Activated CD8-positive, alpha-beta memory T cell treated with anti-CD3 and anti-CD28 coated beads, Interleukin-2, amount 50 U/mL, for 4 hours (primary cell): Measurements from ENCODE around the gene CHMP2B.
"Not testable (repeated sequence)": the region's sequence is repeated elsewhere in the genome, so short reads cannot be mapped to it uniquely, and the experiment has no call there.

Experiments used
- DNase-seq: peaks from one replicate; pipeline ENCODE4 v3.0.0-alpha.2; 2020

Gene CHMP2B

DNA sequence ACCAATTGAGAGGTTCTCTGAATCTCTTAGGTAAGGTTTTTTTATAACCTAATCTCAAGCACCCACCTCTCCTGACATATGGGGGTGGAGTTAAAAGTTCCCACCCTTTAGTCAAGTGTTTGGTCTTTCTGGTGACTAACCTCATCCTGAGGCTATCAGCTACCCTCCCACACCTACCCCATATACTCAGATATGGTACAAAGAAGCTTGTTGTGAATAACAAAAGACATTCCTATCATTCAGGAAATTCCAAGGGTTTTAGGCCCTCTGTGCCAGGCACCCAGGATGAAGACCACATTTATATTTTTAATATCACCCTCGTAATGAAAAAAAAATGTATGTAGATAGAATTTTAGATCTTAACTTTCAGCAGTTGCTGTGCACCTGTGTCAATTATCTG is 9.0 kb downstream of the CHMP2B start:
- no peak for DNase-seq

DNA sequence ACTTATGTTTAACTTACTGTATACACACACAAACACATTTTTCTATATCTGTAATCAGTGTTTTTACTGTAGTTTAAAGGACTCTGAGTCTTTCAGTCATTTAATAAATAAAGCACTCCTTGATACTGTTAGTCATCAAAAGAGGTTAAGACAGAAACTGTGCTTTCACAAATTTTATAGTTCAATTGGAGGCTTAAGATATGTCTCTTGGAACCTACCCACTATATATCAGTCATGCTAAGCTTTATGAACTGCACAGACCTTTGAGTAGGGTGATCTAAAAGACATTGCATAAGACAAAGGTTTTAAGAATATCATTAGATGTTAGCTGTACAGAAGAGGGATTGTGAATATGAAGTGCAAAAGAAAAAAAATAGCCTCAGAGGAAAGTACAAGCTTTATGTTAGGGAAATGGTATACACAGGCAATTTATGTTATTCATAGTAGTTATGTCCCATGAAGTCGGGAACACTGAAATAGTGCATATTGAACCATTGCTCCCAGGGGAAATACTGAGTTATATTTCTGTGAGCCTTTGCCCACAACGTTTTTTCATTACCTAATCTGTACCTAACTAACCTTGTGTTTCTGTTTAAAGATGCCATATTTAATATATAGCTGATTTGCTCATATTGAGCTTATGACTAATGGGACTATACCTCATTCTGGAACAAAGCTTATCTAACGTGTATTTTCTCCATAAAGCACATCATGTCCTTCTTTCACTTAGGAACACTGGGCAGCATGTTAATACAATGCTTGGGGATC is 19.7 kb downstream of the CHMP2B start:
- no peak for DNase-seq

DNA sequence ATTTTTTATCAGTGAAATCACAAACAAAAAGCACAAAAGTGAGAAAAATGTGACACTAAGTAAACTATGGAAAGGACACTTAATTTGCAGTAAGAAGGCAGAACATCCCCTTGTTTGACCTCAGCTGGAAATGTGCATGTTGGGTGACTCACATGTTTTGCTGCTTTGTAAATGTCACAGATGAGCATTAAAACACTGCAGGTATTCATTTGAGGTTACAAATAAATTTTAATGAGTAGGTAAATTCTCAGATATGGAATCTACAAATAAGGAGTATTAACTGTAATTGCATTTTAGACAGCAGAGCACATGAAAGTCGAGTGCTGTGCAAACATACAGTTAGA is 20.3 kb downstream of the CHMP2B start:
- no peak for DNase-seq

DNA sequence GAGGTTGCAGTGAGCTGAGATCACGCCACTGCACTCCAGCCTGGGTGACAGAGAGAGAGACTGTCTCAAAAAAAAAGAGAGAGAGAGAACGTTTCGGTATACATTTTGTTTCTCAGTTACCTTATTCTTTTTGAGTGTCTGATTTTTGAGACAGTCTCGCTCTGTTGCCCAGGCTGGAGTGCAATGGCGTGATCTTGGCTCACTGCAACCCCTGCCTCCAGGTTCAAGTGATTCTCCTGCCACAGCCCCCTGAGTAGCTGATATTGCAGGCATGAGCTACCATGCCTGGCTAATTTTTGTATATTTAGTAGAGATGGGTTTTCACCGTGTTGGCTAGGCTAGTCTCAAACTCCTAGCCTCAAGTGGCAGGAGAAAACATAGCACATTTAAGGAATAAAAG is 21.1 kb downstream of the CHMP2B start:
- DNase-seq: not testable (repeated sequence)

DNA sequence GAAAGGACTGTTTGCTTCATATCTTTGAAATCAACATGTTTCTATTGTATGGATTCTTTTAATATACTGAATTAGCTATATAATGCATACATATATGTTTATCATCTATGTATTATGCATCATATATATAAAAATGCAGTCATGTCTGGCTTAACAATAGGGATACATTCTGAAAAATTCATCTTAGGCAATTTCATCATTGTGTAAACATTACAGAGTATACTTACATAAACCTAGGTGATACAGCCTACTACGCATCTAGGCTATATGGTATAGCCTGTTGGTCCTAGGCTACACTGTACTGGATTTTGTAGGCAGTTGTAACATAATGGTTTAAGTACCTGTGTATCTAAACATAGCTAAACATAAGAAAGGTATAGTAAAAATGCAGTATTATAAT is 21.7 kb downstream of the CHMP2B start:
- no peak for DNase-seq

DNA sequence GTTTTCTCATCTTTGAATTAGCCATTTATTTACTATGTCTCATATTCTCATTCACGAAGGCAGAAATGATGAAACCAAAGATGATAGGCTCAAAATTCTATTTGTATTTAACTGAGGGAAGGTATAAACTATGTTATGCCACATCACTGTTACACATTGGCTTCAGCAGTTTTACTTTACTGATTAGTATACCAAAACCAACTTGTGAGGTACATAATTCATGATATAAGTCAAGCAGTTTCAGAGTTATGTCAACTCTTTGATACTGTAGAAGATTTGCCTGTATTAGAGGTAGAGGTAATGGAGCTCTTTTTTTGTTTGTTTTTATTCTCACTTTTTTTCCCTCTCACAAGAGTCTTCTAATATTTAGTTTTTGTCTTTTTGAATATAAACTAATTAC is 22.9 kb downstream of the CHMP2B start:
- DNase-seq: no peak

DNA sequence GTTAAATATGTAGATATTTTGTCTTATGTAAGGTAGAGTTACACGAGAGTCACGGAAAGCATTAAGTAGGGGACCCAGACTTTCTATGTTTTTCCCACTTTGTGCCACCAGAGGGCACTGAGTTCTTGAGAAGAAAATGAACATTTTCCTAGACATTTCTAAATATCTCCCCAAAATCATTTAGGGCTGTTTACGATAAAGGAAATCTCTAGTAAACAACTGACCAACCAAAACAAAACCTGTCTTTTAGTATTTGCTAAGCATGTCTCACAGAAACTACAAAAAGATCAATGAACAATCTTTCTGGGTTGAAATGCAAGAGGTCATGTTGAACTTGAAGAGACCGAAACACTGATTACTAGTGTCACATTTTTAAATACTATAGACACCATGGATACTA is 33.2 kb downstream of the CHMP2B start:
- DNase-seq: peak; percentile 29

DNA sequence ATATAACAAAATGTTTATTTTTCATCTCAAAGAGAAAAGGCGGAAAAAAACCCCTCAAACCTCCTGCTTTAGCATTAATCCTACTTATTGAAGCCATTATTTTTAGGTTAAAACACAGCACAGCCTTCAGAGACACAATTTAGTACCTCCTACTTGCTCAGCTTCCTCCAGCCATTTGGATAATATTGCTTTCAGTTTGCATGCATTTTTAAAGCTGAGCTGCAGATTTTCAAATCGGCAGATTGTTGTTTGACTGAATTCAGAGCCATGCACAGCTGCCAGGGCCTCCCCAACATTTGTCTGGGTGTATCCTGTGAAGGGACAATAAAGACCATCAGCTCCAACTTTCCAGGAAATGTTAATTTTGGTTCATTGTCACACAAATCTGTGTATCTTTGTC is 34.8 kb downstream of the CHMP2B start:
- DNase-seq: no peak

DNA sequence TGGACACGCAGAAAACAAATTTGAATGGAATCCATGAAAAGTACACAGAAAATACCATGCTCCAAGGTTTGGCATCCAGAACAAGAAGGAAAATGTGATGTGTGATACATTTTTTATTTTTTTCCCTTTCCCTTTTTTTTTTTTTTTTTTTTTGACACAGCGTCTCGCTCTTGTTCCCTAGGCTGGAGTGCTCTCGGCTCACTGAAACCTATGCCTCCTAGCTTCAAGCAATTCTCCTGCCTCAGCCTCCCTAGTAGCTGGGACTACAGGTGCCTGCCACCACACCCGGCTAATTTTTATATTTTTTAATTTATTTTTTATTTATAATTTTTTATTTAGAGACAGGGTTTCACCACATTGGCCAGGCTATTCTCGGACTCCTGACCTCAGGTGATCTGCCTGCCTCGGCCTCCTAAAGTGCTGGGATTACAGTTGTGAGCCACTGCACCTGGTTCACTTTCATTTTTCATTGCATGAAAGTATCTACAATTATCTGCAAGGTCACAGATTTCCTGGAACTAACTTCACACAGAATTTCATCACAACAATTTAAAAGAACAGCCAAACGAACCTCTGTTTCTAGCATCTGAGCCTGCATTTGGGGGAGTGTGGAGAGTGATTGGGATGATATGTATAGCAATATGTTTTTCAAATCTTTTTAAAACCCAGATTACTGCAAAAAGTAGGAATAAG is 41.0 kb downstream of the CHMP2B start:
- no peak for DNase-seq

DNA sequence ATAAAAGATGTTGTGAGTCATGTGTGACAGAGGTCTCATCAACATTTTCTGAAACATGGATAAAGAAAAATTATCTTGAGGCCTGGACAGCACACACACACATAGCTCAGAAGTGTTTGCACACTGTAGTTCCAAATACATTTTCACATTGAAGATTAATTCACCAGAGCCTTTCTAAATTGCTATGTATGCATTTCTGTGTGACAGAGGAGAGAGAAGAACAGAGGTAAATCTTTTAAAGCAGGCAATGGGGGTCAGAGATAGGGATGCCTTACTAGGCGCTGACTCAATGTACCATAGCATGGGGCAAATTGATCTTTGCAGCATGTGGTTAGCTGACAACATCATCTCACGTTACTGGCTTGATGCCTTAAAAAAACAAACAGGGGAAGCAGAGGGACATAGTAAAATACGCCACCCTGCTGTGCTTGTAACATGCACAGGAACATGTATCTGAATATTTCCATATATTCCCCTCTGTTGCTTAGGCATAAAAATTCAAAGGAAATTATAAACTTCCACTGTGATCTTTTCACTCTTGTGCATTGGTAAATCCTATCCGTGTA is 41.6 kb downstream of the CHMP2B start:
- no peak for DNase-seq

DNA sequence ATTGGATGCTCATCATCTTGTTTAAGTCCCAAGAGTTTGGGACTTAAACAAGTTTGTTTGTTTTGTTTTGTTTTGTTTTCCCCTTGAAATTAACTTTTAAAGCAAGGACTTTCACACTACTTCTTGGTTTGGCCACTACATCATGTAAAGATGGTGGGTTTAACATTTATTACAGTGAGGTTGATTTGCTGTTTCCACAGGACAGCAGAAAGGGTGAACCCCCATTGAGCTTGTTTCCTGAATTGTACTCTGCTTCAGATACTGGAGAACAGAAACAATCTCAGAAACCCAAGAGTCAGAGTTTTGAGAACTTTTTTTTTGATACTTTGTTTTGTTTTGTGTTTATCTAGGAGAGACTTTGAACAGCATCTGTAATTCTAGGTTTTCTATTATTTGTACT is 42.6 kb downstream of the CHMP2B start:
- no peak for DNase-seq

DNA sequence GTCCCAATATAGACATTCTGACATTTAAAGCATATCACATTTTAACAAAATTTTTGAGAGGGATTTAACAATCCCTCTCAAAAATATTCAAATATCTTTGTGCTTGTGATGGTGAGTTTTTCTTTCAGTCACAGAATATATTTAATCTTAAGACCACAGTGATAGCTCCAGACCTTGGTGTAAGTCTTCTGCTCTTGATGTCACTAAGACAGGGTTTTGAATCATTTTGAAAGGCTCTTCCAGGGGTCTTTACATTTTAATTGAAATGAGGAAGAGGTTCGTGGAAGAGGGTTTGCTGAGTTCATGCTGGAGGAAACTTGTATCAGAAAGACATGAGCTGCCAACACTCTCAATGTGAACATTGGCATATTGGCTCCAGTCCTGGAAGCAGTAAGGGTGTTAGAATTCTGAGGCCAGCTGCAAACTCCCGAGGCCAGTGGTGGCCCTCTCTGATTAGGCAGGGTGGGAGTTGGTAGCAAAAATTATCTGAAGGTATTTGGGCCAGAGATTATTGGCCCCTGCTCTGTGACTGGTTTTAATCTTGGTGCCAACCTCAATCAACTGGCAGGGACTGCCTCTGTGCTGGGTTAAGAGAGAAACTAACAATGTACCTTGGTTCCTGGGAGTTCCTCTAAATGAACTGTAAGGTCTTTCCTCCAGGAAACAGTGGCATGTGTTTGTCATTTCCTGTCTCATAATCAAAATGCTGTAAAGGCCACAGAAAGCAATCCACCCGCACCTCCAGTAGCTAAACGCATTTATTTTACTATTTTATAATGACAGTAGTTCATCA is 44.0 kb downstream of the CHMP2B start:
- DNase-seq: no peak

DNA sequence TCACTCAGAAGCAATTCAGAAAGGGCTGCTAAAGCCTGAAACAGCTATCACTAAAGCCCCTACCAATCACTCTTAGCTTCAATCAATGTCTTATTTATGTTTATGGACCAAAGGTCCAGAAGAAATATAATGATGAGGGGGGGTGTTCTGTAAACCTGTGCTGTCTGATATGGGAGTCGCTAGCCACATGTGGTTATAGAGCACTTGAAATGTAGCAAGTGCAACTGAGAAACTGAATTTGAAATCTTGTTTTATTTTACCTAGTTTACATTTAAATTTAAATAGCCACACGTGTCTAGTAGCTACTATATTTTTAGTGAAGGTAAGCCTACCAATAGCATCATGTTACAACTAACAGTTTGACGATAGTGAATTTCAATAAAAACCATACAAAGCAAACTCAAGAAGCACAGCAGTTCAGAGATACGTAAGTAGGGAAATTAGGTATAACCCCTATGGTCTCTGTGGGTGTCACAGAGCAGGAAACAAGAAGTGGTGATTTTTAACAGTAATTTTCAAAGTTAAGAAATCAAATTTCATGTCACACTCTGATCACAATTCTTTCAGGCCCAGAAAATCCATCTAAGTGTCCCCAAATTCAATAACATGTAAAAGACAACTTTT is 45.7 kb downstream of the CHMP2B start:
- no peak for DNase-seq

DNA sequence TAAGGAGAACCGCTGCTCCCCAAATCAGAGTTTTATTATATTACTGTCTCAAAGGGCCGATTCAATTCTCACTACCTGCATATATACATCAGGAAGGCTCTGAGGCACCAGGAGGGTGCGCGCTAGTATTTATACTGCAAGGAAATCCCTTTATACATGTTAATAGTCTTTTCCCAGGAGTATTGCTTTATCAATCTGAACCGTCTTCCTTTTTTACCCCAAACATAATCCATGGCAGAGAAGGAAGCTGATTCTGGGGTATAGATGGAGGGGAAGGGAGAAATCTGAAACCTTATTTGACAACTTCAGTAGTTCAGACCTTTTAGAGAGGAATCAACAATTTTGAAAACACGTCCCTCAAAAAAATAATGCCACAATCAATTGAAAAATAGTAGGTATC is 49.4 kb downstream of the CHMP2B start, which contains the start of gene POU1F1:
POU1F1 (minus strand) TSS at position 101 of the 400 bp plus-strand sequence. CDS start 122 bp downstream, outside the sequence.
- no peak for DNase-seq

DNA sequence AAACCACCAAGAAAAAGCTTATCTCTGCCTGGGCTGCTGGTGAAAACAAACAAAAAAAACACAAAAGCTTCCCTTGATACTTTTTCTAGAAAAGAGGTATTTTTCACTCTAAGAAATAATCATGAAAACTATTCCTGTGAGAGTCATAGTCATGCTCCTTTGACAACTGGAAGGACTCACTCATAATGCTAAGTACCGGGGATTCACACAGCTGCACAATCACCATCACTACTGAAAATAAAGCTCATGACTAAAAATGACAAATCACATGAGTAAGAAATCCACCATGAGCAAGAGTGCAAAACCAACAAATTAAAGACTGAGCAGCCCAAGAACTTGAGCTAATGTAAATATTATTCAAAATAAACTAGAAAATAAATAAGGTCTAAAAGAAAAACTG is 59.9 kb downstream of the CHMP2B start:
- no peak for DNase-seq

DNA sequence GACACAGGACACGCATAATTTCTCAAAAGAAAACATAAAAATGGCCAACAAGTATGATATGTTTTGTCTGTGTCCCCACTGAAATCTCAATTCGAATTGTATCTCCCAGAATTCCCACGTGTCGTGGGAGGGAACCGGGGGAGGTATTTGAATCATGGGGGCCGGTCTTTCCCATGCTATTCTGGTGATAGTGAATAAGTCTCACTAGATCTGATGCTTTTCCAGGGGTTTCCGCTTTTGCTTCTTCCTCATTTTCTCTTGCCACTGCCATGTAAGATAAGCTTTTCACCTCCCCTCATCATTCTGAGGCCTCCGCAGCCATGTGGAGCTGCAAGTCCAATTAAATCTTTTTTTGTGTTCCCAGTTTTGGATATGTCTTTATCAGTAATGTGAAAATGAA is 61.3 kb downstream of the CHMP2B start:
- DNase-seq: no peak

DNA sequence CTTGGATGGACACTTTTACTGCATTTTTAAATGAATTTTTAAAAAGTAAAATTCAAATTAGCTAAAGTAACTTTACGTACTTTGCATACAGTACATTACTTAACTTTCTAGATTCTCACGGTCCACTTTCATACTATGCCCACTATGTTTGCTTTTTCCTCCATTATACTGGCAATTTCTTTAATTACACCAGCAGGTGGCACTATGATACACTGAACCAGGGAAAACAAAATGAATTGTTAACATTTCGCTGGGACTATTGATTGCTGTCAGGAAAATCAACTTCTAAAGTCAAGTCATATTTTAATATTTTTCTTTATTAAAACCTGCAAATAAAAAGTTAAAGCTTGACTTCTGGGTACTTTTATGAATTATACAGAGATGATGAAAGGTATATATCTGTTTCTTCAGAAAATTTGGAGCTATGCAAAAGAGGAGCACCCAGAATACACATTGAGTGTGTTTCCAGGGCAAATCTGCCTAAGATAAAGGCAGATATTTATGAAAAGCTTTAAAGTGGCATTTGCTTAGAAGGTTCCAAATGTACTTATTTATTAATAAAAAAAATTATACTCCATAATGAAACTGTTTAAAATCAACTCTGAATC is 71.1 kb downstream of the CHMP2B start:
- DNase-seq: no peak

DNA sequence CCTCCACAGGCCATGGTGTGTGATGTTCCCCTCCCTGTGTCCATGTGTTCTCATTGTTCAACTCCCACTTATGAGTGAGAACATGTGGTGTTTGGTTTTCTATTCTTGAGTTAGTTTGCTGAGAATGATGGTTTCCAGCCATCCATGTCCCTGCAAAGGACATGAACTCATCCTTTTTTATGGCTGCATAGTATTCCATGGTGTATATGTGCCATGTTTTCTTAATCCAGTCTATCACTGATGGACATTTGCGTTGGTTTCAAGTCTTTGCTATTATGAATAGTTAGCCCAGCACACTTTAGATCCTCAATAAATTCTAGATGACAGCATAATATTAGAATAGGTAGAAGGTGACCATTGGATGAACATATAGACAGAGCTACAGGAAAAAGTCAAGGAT is 77.9 kb downstream of the CHMP2B start:
- not testable (repeated sequence) for DNase-seq
